ENCODE measurements around the gene UBASH3A. TPM values are rescaled to one million over a fixed set of nuclear protein-coding genes. Genes with fewer than 3 reads are reported as not detected.

Gene UBASH3A
- total RNA-seq, 1 experiment from 2014 or later, result not detected

DNA sequence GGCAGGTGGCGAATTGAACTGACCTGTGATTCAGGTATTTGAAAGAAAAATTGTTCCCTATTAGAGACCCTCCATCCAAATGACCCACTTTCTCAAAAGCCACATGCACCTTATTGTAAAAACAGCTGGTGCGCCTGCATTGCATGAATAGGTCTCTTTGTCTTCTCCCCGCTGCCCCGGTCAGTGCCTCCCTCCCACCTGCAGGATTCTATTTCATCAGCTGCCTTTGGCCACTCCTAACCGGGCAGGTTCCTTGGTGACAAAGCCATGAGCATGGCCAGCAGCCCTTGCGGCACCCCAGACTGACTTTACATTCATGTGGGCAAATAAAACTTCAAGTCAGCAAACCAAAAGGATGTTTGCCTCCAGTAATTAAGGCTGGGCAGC is 14.3 kb upstream of the UBASH3A start:
- no peak for DNase-seq (ENCODE audit: extremely low read depth, low read depth)

DNA sequence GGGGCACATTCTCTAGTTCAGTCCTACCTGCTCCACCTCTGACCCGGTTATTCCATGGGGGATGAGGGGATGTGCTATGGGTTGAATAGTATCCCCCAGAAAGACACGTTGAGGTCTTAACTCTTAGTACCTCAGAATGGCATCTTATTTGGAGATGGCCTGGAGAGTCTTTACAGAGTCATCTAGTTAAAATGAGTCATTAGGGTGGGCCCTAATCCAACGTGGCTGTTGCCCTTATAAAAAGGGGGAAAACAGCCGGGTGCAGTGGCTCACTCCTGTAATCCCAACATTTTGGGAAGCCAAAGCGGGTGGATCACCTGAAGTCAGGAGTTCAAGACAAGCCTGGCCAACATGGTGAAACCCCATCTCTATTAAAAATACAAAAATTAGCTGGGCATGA is 13.5 kb upstream of the UBASH3A start:
- DNase-seq (ENCODE audit: extremely low read depth, low read depth), result no peak

GRCh38 chr21:42390696-42391095 is 13.0 kb upstream of the UBASH3A start:
- DNase-seq (ENCODE audit: extremely low read depth, low read depth), result no peak

GRCh38 chr21:42391297-42391696 is 12.4 kb upstream of the UBASH3A start:
- no peak for DNase-seq (ENCODE audit: extremely low read depth, low read depth)

GRCh38 chr21:42392731-42393442 is 10.8 kb upstream of the UBASH3A start:
- DNase-seq (ENCODE audit: extremely low read depth, low read depth), result no peak

GRCh38 chr21:42393443-42393950 is 10.2 kb upstream of the UBASH3A start:
- no peak for DNase-seq (ENCODE audit: extremely low read depth, low read depth)

GRCh38 chr21:42395302-42395701 is 8.4 kb upstream of the UBASH3A start:
- DNase-seq (ENCODE audit: extremely low read depth, low read depth), result no peak

- peak; percentile 7 for DNase-seq (ENCODE audit: extremely low read depth, low read depth)
Observed at GRCh38 chr21:42395905-42396651, 7.6 kb upstream of the UBASH3A start, which contains the start of gene TMPRSS3. Gene TMPRSS3, minus strand, starts transcription at chr21:42396052. Its CDS starts 635 bp downstream, at chr21:42395417.

- no peak for DNase-seq (ENCODE audit: extremely low read depth, low read depth)
Observed at GRCh38 chr21:42396799-42397745, 6.6 kb upstream of the UBASH3A start.

DNA sequence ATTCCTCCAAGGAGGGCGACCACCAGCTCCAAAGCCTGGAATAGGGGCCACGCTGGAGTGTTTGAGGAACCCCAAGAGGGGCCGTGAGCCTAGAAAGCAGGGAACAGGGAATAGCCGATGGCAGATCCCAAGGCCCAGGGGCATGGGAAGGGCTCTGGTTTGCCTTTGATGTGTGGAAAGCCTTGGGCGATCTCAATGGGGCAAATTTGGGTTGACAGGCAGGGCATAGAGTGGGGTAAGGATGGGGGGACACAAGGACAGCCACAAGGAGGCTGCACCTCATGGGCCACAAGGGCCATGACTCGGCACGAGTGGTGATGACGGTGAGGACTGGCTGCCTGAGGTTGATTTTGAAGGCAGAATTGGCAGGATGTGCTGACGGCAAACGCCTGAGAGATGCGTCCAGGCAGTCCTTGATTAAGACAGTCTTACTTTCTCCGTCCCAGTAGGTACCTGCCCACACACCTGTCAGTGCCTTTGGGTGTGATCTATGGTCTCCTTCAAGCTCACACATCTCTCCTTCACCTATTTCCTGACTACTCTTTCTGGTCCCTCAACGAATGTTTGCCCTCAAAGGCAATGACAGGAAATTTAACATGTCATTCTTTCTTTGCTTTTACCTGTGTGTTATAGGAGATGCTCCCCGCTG is 5.8 kb upstream of the UBASH3A start:
- no peak for DNase-seq (ENCODE audit: extremely low read depth, low read depth)

GRCh38 chr21:42398436-42399028 is 5.2 kb upstream of the UBASH3A start:
- DNase-seq (ENCODE audit: extremely low read depth, low read depth), result no peak

GRCh38 chr21:42400525-42400924 is 3.2 kb upstream of the UBASH3A start:
- DNase-seq (ENCODE audit: extremely low read depth, low read depth), result no peak

DNA sequence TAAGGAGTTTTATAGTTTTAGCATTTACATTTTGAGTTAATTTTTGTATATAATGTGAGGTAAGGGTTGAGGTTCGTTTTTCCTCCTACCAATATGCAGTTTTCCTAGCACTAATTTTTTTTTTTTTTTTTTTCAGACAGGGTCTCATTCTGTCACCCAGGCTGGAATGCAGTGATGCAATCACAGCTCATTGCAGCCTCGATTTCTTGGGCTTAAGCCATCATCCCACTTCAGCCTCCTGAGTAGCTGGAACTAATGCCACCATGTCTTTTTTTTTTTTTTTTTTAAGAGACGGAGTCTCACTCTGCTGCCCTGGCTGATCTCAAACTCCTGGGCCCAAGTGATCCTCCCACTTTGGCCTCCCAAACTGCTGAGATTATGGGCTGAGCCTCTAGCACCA is 2.5 kb upstream of the UBASH3A start:
- DNase-seq (ENCODE audit: extremely low read depth, low read depth), result no peak

GRCh38 chr21:42401820-42402251 is 1.9 kb upstream of the UBASH3A start:
- no peak for DNase-seq (ENCODE audit: extremely low read depth, low read depth)

- no peak for DNase-seq (ENCODE audit: extremely low read depth, low read depth)
Observed at GRCh38 chr21:42404539-42404938, 837 bp downstream of the UBASH3A start.

GRCh38 chr21:42405064-42406013 is 1.6 kb downstream of the UBASH3A start:
- no peak for DNase-seq (ENCODE audit: extremely low read depth, low read depth)

DNA sequence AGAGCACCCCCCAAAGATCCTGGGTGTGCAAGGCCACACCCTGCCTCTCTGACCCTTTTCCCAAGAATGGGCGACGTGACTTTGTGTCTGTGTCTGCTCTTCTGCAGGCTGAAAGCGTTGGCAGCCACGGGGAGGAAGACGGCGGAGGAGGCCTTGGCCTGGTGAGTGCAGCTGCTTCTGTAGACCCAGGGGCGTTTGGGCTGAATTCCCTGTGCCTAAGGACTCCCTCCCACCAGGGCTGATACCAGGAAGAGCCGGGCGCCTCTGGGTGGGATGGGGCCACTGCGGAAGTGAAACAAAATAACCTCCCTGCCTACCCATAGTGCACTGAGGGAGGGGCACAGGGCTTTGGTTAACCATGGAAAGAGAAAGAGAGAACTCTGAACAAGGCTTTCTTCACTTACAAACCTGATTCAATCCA is 2.5 kb downstream of the UBASH3A start:
- no peak for DNase-seq (ENCODE audit: extremely low read depth, low read depth)

GRCh38 chr21:42406866-42407265 is 3.2 kb downstream of the UBASH3A start:
- DNase-seq (ENCODE audit: extremely low read depth, low read depth), result no peak

DNA sequence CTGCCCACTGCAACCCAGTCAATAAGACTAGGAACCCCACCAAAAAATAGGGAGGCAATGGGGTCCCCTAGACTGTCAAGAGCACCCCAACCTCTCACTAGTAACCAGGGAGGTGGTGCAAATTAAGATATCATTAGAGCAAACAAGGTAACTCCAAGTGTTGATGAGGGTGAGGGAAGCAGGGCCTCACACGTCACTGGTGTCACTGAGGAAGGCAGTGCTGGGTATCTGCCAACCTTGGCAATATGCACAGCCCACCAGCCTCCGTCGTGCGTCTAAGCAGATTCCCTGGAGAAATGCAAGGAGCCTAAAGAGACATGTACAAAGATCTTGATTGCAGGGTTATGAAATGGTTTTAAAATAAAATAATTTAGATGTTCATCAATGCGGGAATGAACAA is 3.8 kb downstream of the UBASH3A start:
- no peak for DNase-seq (ENCODE audit: extremely low read depth, low read depth)
